SJCRH30 (cell line): ENCODE data around the gene TPGS1. TPM values are rescaled to one million over a fixed set of nuclear protein-coding genes. Genes with fewer than 3 reads are reported as not detected.

Source experiments
- DNase-seq, 2 experiments: peaks; one replicate each; pipeline ENCODE4 v3.0.0-alpha.2; 2015 to 2020
- H3K27ac ChIP-seq: fragments of 250-450 bp; sonication (Bioruptor Pico); 2 replicates; pipeline ENCODE4 v1.5.1; 2020; ENCODE audit warnings: mild to moderate bottlenecking, moderate library complexity
- H3K27me3 ChIP-seq: fragments of 250-450 bp; sonication (Bioruptor Pico); 2 replicates; pipeline ENCODE4 v1.5.1; 2020; ENCODE audit warnings: mild to moderate bottlenecking, moderate library complexity
- H3K36me3 ChIP-seq: fragments of 250-450 bp; sonication (Bioruptor Pico); 2 replicates; pipeline ENCODE4 v1.5.1; 2020; ENCODE audit warnings: mild to moderate bottlenecking, moderate library complexity
- H3K4me1 ChIP-seq: fragments of 250-450 bp; sonication (Bioruptor Pico); 2 replicates; pipeline ENCODE4 v1.5.1; 2020; ENCODE audit warnings: mild to moderate bottlenecking, moderate library complexity
- H3K4me3 ChIP-seq: fragments of 250-450 bp; sonication (Bioruptor Pico); 2 replicates; pipeline ENCODE4 v1.5.1; 2020; ENCODE audit warnings: mild to moderate bottlenecking, moderate library complexity
- H3K9me3 ChIP-seq: fragments of 250-450 bp; sonication (Bioruptor Pico); replicated peaks from 2 replicates; pipeline ENCODE4 v1.5.1; 2020; ENCODE audit warnings: mild to moderate bottlenecking, moderate library complexity
- total RNA-seq: library from RNA; depleted of rRNA; stranded (reverse); fragments of >200 nt; shearing (Covaris generic); gene quantifications from 2 replicates; pipeline ENCODE4 v1.2.3, GENCODE V29; 2014

Gene TPGS1
- total RNA-seq, 1 experiment from 2014 or later = 7.3 TPM

GRCh38 chr19:514166-514663 is 6.9 kb downstream of the TPGS1 start:
- no peaks in the 10 kb centered on the region for H3K36me3 ChIP-seq
- H3K9me3 ChIP-seq = no peaks in the 10 kb centered on the region
- H3K4me1 ChIP-seq = peaks cover 11% of the 10 kb centered on the region
- H3K4me3 ChIP-seq = no peak overlapping the region
- H3K27ac ChIP-seq = no peak overlapping the region
- no peaks in the 10 kb centered on the region for H3K27me3 ChIP-seq
- DNase-seq = no peak

DNA sequence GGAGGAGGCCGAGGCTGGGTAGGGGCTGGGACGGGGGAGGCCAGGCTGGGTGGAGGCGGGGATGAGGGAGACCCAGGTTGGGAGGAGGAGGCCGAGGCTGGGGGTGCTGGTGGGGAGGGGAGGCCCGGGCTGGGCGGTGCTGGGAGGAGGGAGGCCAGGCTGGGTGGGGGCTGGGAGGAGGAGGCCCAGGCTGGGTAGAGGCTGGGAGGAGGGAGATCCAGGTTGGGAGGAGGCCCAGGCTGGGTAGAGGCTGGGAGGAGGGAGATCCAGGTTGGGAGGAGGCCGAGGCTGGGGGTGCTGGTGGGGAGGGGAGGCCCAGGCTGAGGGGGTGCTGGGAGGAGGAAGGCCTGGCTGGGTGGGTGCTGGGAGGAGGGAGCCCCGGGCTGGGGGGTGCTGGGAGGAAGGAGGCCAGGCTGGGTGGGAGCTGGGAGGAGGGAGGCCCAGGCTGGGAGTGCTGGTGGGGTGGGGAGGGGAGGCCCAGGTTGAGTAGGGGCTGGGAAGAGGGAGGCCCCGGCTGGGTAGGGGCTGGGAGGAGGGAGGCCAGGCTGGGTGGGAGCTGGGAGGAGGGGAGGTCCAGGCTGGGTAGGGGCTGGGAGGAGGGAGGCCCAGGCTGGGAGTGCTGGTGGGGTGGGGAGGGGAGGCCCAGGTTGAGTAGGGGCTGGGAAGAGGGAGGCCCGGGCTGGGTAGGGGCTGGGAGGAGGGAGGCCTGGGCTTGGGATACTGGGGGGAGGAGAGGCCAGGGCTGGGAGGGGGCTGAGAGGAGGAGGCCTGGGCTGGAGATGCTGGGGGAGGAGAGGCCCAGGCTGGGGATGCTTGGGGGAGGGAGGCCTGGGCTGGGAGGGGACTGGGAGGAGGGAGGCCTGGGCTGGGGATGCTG is 10.7 kb downstream of the TPGS1 start:
- H3K27ac ChIP-seq = no peak overlapping the region
- no peaks in the 10 kb centered on the region for H3K27me3 ChIP-seq
- H3K4me1 ChIP-seq = no peaks in the 10 kb centered on the region
- H3K36me3 ChIP-seq = no peaks in the 10 kb centered on the region
- no peak overlapping the region for H3K4me3 ChIP-seq
- H3K9me3 ChIP-seq = no peaks in the 10 kb centered on the region; the same call in 1 of the 2 replicates
- DNase-seq = no peak

GRCh38 chr19:518598-519231 is 11.4 kb downstream of the TPGS1 start:
- Histone ChIP-seq H3K4me1 (no peaks in the 10 kb centered on the region), H3K9me3 (no peaks in the 10 kb centered on the region; the same call in 1 of the 2 replicates), H3K27ac (no peak overlapping the region), H3K4me3 (no peak overlapping the region), H3K36me3 (no peaks in the 10 kb centered on the region), H3K27me3 (no peaks in the 10 kb centered on the region)
- DNase-seq = no peak

DNA sequence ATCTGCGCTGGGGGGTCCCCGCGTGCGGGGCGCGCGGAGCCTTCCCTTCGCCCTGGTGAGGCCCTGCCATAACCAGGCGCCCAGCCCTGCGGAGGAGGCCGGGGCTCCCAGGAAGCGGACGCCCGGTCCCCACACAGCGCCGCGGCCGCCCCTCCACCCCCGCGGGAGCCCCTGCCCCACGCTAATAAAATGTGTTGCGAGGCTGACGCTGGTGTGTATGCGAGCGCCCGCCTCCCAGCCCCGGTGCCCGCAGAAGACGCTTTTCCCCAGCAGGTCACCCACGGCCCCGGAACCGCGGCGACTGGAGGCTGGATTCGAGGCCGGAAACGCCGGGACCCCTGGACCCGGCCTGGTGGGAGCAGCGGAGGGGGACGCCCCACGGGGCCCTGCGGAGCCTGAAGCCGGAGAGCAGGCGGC is 12.2 kb downstream of the TPGS1 start:
- Histone ChIP-seq H3K4me1 (no peaks in the 10 kb centered on the region), H3K9me3 (no peaks in the 10 kb centered on the region; the same call in 1 of the 2 replicates), H3K4me3 (no peak overlapping the region), H3K27me3 (no peaks in the 10 kb centered on the region), H3K36me3 (no peaks in the 10 kb centered on the region), H3K27ac (no peak overlapping the region)
- no peak for DNase-seq

- Histone ChIP-seq H3K4me3 (peak overlapping the region; percentile 38), H3K27me3 (no peaks in the 10 kb centered on the region), H3K27ac (no peak overlapping the region), H3K4me1 (no peaks in the 10 kb centered on the region), H3K9me3 (no peaks in the 10 kb centered on the region; the same call in 1 of the 2 replicates), H3K36me3 (no peaks in the 10 kb centered on the region)
- DNase-seq = no peak
Measured at GRCh38 chr19:522726-523125, 15.4 kb downstream of the TPGS1 start.

DNA sequence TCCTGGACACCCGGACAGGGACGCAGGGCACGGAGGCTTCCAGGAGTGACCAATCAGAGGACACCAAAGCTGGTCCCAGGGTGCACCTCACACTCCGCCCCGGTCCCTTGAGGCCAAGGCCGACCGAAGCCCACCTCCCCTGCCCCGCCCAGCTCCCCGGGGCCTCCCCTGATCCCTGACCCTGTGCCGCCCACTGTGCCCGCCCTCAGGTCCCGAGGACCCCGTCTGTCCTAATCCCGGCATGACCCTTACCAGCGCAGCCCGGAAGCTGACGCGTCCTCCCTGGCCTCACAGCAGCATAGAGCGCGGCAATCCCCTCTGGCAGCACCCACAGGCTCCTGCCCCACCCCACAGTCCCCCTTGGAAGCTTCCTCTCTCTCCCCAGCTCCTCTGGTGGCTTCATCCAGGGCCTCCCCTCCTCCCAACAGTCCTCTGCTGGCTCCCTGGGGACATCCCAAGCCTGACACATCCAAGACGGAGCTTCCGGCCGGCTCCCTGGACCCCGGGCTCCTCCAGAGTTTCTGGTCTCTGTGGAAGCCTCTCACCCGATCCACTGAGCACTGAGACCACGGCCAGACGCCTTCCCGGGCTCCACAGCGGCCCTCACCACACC is 16.9 kb downstream of the TPGS1 start:
- H3K9me3 ChIP-seq = no peaks in the 10 kb centered on the region; the same call in 1 of the 2 replicates
- H3K27me3 ChIP-seq = no peaks in the 10 kb centered on the region
- DNase-seq = peak; percentile 42 to 43

DNA sequence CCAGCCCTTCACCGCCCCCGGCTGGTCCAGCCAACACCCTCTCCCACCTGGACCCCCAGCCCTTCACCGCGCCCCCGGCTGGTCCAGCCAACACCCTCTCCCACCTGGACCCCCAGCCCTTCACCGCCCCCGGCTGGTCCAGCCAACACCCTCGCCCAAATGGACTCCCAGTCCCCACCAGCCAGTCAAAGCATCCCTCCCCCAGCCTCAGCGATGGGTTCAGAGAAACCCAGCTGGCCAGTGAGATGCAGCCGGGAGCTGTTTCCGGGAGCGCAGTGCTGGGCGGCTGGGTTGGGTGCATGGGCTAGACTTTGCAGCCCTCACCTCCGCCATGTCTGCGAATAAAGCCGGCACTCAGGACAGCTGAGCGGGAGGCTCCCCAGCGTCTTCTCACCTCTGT is 17.7 kb downstream of the TPGS1 start:
- H3K4me3 ChIP-seq = no peak overlapping the region
- H3K27ac ChIP-seq = no peak overlapping the region
- H3K27me3 ChIP-seq = no peaks in the 10 kb centered on the region
- H3K36me3 ChIP-seq = no peaks in the 10 kb centered on the region
- DNase-seq = no peak
- H3K4me1 ChIP-seq = no peaks in the 10 kb centered on the region
- H3K9me3 ChIP-seq = no peaks in the 10 kb centered on the region; the same call in 1 of the 2 replicates

More for the DNA sequence above, 16.9 kb downstream of the TPGS1 start:
- Histone ChIP-seq H3K4me1 (no peaks in the 10 kb centered on the region), H3K36me3 (no peaks in the 10 kb centered on the region), H3K27ac (no peak overlapping the region), H3K4me3 (peak overlapping the region; percentile 16; the same call in 1 of the 2 replicates)

DNA sequence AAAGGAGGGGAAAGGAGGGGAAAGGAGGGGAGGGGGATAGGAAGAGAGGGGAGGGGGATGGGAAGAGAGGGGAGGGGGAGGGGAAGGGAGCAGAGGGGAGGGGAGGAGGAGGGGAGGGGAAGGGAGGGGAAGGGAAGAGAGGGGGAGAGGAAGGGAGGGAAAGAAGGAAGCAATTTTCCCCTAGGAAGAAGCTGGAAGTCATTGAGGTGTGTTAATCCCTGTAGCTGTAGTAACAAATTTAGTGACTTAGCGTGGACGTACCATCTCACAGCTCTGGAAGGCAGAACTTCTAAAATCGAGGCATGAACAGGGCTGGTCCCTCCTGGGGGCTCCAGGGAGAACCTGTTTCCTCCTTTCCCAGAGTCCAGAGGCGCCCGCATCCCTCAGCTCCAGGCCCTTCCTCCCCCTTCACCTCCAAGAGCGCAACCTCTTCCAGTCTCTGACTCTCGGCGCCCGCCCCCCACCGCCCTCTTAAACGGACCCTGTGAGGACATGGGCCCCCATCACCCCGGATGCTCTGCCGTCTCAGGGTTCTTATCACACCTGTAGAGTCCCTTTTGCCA is 18.6 kb downstream of the TPGS1 start:
- no peaks in the 10 kb centered on the region; the same call in 1 of the 2 replicates for H3K9me3 ChIP-seq
- H3K4me3 ChIP-seq = no peak overlapping the region
- H3K27me3 ChIP-seq = no peaks in the 10 kb centered on the region
- no peak for DNase-seq
- no peak overlapping the region for H3K27ac ChIP-seq
- H3K36me3 ChIP-seq = no peaks in the 10 kb centered on the region
- H3K4me1 ChIP-seq = no peaks in the 10 kb centered on the region

DNA sequence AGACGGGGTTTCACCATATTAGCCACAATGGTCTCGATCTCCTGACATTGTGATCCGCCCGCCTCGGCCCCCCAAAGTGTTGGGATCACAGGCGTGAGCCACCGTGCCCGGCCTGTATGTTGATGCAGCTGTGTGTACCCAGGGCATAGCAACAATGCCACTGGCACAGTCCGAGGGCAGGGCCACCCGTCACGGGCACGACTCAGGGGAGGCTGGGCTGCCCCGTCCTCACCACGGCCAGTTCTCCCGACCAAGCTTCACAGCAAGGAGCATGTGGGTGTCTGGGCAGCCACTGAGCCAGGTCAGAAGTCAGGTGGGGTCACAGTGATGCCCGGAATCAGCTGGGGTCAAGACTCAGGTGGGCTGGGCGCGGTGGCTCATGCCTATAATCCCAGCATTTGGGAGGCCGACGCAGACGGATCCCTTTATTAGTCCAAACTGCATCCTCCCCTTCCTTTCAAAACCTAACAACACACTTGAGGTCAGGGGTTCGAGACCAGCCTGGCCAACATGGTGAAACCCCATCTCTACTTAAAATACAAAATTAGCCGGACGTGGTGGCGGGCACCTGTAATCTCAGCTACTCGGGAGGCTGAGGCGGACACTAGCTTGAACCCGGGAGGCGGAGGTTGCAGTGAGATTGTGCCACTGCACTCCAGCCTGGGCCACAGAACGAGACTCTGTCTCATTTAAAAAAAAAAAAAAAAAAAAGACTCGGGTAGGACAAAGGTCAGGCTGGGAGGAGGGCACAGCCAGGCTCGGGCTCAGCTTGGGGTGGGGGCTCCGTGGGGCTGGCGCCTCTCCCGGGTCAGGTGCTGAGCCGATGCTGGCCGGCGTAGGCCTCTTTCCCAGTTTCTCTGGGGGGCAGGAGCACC is 23.1 kb downstream of the TPGS1 start:
- no peak for DNase-seq
- Histone ChIP-seq H3K9me3 (no peaks in the 10 kb centered on the region), H3K36me3 (no peaks in the 10 kb centered on the region), H3K4me1 (no peaks in the 10 kb centered on the region), H3K27me3 (no peaks in the 10 kb centered on the region), H3K4me3 (peak overlapping the region; percentile 91), H3K27ac (peak overlapping the region; percentile 52; the same call in 1 of the 2 replicates)

GRCh38 chr19:531009-531752 is 23.9 kb downstream of the TPGS1 start:
- peak; percentile 83 to 84 for DNase-seq
- Histone ChIP-seq H3K36me3 (peaks cover 1% of the 10 kb centered on the region), H3K4me1 (no peaks in the 10 kb centered on the region), H3K27ac (peak overlapping the region; percentile 52; the same call in 1 of the 2 replicates), H3K4me3 (peak overlapping the region; percentile 91), H3K9me3 (no peaks in the 10 kb centered on the region), H3K27me3 (no peaks in the 10 kb centered on the region)

- peak within 1 kb of the TSS; percentile 52 for H3K27ac ChIP-seq
- H3K27me3 ChIP-seq = no peaks in the 10 kb centered on the region
- peak within 1 kb of the TSS; percentile 91 for H3K4me3 ChIP-seq
- H3K36me3 ChIP-seq = peaks cover 9% of the 10 kb centered on the region
- DNase-seq = peak; percentile 35 to 42
- no peaks in the 10 kb centered on the region for H3K4me1 ChIP-seq
- H3K9me3 ChIP-seq = no peaks in the 10 kb centered on the region
Measured at GRCh38 chr19:531753-532560, 24.7 kb downstream of the TPGS1 start, which contains the start of gene CDC34. Gene CDC34, plus strand, starts transcription at chr19:531760. Its CDS starts 172 bp downstream, at chr19:531932.

DNA sequence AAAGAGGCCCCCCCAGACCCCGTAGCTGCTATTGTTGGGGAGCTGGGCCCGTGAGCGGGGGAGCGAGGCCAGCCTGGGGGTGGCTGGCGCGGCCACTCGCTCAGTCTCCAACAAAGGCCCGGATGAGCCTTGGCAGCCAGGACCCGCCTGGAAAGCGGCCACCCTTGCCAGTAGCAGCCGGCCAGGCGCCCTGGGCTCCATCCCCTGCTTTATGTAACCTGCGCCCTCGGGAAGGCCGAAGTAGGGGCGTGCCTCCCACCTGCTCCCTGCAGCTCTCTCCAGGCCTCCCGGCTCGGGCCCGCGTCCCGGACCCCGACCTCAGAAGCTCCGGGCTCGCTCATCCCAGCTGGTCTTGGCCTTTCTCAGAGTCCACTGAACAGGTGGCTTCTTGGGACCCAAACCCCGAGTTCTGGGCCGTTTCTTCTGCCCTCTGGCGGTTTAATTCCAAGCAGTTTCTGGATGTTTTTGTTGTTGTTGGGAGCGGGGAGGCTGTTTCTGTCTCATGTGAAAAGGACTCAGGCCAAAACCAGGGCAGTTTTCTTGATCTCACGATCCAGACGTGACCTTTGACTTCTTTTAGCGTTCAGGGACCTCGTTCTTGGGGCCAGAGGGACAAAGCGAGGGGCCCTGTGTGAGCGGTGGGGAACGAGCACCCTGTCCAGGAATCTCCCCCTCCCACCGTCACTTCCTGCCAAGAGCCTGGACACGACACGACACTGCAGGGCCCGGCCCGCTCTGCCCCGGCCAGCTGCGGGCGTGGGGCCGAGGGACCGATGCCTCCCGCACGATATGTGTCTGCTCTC is 25.5 kb downstream of the TPGS1 start:
- Histone ChIP-seq H3K27me3 (no peaks in the 10 kb centered on the region), H3K27ac (peak overlapping the region; percentile 45), H3K4me1 (no peaks in the 10 kb centered on the region), H3K36me3 (peaks cover 9% of the 10 kb centered on the region), H3K4me3 (peak overlapping the region; percentile 91), H3K9me3 (no peaks in the 10 kb centered on the region)
- peak; percentile 71 to 81 for DNase-seq
